ENCODE results near the gene SCARB1.

SCARB1 gene

DNA sequence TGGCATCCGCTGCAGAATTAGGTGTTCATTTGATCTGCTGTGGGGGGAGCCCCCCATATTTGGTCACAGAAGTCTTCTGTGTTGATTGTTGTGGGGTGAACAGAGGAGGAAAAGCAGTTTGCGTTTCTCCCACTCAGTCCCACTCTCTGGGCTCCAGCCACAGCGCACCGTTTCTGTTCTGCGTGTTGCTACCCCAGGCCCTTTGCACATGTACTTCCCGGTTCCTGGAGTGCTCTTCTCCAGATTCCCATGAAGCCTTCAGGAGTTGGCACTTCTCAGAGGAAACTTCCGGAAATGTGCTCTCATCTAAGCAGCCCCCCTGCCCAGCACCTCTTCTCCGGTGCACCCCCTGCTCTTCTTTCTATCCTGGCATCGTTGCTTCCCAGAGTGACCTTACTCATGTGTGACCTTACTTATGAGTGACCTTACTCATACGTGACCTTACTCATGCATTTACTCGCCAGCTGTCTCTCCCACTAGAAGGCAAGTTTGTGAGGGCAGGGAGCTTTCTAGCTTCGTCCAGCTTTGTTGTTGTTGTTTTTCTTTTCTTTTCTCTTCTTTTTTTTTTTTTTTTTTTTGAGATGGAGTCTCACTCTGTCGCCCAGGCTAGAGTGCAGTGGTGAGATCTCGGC is 93.7 kb downstream of the SCARB1 start:
- no peak for DNase-seq

DNA sequence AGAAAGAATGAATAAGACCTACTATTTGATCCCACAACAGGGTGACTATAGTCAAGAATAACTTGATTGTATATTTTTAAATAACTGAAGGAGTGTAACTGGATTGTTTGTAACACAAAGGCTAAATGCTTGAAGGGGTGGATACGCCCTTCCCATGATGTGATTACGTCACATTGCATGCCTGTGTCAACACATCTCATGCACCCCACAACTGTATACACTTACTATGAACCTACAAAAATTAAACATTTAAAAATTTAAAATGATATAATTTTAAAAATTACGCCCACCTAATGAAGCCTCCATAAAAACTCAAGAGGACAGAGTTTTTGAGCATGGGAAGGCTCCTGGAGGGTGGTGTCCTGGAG is 94.5 kb downstream of the SCARB1 start:
- no peak for DNase-seq

DNA sequence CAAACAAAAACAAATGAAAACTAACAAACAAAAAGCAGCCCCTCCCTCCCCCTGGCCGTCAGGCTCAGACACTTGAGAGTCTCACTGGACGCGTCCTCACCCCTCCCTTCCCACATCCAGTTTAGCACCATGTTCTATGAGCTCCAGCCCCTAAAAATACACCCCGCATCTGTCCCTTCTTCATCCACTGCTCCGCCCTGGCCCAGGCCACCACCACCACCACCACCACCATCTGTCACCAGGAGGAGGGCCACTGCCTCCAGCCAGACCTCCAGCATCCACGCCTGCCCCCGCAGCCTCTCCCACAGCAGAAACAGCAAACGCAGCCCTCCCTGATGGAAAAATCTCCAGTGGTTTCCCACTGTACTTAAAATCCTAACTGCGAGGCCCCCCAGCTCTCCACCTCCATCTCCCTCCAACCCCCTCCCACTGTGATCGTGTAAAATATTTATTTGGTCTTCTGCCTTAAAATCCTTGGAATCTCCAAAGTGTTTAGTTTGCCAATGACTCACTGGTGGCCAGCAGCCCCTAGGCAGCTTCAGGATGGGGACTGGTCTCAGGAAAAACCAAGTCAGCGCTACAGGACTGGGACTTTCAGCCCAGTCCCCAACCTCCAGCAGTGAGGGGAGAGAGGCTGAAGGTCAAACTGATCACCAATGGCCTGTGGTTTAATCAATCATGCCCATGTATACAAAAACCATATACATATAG is 95.1 kb downstream of the SCARB1 start:
- DNase-seq: no peak

DNA sequence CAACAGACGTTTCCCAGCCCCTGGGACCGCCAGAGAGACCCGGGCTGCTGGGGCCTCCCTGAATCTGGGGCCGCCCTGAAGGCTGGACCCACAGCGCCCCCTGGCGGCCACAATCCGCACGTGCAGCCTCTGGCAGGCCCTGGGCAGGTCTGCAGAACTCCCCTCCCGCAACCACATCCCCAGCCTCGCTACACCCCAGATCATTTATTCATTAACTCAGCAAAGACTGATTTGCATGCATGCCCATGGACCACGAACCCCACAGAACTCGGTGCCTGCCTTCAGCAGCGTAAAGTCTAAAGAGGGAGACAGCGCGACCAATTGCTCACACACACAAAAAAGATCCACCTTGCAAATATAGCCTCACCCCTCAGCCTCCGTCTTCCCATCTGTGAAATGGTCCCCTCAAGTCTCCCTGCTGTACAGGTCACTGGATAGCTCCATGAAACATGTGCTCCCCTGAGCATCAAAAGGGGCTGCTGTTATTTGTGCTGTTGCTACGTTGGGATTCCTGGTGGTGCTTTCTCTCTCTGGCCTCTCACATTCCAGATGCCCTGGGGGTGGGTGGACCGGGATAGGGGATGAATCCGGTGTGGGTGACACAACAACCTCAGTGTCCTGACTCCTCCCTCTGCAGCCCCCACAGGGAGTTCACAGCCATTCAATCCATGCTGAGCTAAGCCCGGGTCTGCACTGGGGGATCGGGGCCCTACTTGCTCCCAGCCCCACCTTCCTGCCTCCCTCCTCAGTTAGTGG is 96.4 kb downstream of the SCARB1 start:
- DNase-seq: peak; percentile 81

DNA sequence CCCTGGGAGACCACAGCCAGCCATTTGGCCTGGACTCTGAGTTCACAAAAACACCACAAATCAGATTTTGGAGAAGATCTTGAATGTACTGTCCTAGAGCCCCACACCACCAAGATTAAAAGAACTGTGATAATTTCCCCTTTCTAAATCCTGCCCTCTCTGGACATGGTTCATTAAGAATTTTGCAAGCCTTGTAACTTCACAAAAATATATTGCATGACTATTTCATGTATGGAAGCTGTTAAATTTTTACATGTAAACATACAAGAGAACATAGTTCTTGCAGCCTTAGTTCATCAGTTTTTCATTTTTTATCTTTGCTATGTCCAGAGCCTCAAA is 97.0 kb downstream of the SCARB1 start:
- no peak for DNase-seq

DNA sequence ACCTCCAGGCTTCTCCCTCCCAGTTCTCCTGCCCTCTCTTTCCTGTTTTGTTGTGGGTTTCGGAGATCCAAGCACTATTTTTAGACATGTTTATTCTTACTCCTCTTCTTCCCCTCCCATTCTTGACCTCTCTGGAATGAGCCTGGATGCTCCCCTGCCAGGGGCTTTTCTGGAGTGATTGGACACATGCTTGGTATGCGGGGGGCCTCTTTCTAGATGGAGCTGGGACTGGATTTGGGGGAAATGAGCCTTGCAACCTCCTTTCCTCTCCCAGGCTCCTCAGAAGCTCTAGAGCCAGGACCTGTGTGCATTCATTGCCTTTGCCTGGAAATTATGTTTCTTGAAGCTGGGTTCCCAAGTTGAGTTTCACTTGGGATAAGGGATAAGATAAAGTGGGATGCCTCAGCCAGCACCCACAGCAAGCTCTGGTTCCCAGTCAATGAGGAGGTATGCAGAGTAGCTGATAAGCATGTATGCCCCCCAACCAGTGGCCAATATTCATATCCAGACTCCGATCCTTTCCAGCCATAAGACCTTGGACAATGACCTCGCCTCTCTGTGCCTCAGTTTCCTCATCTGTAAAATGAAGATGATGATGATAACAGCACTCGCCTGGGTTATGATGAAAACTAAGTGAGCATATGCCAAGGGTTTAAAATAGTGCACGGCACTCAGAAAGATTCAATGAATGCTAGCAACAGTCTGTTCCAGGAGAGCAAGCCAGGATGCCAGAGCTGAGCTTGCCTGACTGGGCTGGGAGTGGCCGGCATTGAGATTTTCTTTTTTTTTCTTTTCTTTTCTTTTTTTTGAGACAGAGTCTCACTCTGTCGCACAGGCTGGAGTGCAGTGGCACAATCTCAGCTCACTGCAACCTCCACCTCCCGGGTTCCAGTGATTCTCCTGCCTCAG is 97.8 kb downstream of the SCARB1 start:
- DNase-seq: no peak

DNA sequence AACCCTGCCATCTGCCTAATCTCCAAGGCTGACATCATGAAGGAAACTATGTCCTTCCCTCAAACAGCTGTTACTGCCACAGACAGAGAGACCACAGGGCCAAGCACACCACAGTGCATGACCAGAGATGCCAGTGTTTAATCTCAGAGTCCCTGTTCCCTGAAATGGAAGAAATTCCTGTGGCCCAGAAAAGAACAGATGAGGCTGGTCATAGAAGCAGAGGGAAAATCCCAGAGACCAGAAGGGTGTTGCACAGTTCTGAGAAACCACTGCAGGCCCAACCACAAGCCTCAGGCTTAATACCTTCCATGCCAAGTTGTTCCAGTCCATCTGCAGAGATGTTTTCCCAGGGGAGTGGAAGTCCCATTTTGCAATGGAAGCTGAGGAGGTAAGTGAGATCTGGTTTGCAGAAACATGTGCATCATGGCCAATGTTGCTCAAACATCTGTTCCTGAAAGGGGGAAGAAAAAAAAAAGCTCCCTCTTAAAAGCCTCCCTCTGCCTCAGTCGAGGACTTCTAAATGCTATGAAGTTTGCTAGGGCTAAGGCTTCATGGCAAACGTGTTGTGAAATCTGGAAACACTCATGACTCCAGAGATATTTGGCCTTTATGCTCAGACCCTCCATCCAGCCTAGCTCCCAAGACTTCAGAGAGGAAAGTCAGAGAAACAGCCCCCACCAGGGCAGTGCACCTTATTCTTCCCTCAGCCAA is 98.6 kb downstream of the SCARB1 start:
- no peak for DNase-seq

DNA sequence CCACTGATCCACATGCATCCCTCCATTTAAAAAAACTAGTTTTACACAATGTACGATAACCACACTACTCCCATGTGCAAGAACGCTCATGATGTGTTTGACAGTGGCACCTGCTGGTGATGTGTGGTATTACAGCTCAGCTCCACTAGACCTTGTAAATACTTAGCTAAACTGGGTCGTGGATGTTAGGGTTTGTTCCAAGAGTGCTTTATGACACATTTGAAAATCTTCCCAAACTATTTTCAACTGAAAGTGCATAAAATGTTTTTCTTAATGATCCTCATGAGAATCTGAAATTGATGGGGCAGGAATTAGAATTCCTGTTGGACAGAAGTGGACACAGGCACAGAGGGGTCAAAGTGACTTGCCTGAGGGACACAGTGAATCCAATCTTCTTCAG is 99.2 kb downstream of the SCARB1 start:
- peak; percentile 31 for DNase-seq

DNA sequence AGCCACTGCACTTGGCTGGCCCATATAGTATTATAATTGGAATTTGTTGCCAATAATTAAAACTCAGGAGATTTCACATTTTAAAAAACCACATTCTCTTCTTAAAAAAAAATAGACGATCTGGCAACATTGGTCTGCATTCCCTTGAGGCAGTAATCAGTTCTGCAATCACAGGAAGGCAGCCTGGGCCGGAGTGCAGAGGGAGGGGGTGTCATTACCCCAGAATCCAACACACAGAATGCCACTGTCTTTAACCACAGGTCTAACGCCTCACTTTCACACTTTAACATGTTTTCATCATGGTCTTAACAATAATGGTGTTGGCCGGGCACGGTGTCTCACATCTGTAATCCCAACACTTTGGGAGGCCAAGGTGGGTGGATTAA is 100.1 kb downstream of the SCARB1 start:
- DNase-seq: no peak

DNA sequence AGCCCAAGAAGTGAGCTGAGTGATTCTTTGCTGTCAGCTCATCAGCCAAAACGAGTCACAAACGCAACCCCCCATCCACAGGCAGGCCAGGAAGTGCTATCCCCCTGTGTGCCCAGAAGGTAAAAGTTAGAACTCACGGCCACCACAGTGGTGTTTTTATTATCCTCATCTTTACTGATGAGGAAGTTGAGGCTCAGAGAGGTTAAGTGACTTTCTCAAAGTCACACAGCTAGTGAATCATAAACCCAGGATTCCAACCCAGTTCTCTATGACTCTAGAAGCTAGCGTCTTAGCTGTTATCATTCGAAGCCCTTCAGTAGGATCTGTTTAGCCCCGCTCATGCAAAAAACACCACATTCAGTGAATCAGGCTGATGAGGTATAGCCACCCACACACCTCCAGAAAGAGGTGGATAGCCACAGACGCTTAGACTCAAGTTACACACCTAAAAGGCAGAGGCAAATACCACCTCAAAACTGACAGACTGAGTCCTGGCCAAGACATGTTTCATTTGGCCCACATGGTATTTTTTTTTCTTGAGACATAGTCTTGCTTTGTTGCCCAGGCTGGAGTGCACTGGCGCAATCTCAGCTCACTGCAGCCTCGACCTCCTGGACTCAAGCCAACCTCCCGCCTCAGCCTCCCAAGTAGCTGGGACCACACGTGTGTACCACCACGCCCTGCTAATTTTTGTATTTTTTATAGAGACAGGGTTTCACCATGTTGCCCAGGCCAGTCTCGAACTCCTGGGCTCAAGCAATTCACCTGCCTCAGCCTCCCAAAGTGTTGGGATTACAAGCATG is 100.7 kb downstream of the SCARB1 start:
- DNase-seq: no peak

DNA sequence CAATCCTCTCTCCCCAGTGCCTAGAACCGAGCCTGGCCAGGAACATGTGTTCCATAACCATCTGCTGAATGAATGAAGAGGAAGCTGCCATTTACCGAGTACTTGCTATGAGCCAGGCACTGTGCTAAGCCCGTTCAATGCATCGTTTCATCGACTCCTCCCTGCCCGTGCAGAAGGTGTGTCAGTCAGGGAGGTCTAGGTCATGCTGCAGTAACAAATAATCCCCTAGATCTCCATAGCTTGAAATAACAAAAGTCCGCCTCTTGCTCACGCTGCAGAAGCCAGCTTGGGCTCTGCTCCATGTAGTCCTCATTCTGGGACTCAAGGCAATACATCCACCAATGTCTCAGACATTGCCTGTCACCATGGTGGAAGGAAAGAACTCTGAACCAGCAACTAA is 101.3 kb downstream of the SCARB1 start:
- DNase-seq: no peak

DNA sequence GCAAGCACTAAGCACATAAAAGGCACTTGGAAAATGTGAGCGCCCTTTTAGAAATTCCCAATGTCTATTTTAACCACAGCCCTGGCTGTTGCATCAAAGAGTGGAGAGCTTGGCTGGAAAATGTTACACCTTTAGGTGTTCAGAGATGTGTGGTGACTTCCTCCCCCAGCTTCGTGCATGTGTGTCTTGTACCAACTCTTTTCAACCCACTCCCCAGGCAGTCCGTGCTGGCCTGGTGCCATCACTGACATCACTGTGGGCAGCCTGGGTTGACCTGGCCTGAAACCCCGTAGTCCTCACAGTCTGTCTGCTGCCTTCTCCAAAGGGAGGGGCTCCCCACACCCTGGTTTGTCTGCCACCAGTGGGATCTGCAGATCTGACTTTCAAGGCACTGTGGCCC is 101.8 kb downstream of the SCARB1 start:
- DNase-seq: no peak

DNA sequence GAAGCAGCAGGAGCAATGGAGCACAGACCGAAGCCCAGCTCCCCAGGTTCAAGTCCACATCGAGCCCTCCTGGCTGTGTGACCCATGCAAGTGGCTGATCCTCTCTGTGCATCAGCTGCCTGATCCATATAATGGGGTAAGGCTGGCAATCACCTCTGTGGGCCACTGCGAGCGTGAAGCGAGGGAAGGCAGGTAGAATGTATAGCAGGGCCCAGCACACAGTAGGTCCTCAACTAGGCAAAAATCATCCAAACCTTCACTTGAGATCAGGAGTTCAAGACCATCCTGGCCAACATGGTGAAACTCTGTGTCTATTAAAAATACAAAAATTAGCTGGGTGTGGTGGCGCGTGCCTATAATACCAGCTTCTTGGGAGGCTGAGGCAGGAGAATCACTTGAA is 102.6 kb downstream of the SCARB1 start:
- DNase-seq: no peak

DNA sequence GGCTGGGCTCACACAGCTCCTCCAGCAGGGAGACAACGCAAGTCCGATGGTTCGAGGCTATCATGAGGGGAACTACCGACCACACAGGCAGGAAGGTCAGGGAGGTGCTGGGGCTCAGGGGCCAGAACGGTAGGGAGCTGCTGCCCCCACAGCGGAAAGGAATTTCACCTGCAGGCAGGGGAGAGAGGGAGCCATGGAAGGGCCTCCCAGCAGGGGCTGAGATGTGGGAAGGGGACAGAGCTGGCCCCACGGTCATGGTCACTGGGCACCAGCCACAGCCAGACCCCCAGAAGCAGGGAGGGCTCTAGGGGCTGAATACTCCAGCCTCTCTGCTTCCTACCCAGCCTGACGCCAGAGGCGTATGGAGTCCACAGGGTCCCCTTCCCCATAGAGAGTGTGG is 103.1 kb downstream of the SCARB1 start:
- DNase-seq: no peak

DNA sequence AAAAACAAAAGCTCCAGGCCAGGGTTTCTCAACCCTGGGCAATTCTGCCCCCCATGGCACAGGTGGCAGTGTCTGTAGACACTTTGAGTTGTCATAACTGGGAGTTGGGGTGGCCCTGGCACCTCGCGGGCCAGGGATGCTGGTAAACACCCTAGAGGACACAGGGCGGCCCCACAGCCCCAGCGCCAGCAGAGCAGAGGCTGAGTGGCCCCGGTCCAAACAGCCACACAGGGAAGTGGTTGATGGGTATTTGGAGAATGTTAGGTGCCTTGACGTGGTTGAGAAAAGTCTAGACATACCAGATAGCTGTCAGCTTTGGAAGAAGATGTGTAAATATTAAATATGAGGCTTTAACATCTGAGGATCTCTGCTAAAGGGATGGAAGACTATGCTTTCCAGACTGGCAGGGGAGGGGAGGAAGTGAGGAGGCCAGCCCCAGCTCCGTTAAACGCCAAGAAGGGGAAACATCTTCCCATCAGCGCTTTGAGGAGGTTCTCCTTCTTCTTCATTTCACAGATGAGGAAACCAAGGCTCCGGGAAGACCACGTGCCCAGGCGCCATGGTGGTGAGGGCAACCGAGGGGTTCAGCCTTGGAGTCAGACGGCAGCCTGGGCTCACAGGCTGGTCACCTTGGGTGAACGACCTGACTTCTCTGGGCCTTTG is 103.7 kb downstream of the SCARB1 start:
- no peak for DNase-seq

DNA sequence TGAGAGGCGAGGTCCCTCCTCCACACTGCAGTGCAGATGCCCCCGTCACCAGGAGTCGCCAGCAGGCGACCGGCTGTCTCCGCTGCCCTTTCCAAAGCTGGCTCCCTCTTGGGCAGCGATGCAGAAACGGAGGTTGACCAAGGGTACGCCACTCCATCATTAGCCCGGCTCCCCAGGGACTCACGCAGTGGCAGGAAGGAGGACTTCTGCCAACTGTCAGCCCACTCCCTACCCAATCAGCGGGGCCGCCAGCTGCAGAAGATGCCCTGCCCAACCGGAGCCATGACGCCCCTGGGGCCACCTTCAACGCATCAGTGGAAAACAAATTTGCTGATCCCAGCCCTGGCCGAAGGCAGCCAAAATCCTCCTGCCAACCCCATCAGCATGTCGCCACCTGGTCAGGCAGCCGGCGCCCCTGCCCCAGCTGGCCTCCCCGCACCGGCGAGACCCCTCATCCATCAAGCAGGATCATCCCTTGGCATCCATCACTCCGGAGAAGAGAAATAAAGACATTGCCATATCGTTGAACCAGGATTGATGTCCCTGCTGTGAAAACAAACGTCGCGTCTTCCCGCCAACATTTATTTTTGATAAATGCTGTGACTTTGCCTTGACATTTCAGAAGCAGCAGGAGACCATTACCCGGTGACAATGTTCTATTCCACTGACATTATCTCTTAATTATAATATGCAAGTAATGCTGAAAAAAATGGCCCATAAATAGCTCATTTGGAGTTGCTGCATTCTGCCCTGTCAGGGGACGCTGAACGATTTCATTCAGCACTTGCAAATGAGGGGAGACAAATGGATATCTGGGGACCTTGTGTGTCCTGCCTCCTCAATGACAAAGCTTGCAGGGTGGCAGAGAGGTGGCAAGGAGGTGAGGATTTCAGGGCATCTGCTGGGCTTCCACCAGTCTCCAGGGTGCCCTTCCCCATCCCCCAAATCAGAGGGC is 105.1 kb downstream of the SCARB1 start:
- DNase-seq: no peak

DNA sequence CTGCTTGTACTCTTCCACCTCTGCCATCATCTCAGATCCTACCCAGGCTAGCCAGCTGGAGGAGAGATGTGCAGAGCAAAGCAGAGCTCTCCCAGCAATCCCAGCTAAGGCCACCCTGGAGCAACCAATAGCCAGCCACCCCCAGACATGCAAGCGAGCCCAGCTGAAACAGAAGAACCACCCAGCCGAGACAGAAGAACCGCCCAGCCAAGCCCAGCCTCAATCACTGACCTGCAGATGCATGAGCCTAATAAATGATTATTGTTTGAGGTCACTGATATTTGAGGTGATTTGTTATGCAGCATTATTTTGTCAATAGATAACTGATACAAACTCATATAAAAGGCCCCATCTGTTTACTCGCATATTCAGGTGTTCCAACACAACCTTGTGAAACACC is 106.3 kb downstream of the SCARB1 start:
- DNase-seq: no peak

DNA sequence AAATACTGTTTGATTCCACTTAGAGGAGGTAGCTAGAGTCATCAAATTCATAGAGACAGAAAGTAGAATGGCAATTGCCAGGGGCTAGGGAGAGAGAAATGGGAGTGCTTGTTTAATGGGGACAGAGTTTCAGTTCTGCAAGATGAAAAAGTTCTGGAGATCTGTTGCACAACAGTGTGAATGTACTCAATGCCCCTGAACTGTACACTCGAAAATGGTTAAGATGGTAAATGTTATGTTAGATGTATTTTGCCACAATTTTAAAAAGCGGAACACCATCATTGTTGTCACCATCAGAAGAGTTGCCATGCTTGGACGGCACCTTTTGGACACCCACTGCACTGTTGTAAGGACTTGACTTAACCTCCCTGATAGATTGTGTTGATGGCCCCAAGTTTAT is 106.9 kb downstream of the SCARB1 start:
- DNase-seq: no peak

DNA sequence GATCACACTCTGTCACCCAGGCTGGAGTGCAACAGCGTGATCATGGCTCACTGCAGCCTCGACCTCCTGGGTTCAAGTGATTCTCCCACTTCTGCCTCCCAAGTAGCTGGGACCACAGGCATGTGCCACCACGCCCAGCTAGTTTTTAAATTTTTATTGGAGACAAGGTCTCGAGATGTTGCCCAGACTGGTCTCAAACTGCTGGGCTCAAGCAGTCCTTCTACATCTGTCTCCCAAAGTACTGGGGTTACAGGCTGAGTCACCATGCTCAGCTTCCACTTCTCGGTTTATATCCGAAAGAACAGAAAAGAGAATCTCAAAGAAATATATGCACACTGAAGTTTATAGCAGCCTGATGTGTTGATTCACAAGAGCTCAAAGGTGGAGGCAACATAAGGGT is 107.5 kb downstream of the SCARB1 start:
- DNase-seq: no peak

DNA sequence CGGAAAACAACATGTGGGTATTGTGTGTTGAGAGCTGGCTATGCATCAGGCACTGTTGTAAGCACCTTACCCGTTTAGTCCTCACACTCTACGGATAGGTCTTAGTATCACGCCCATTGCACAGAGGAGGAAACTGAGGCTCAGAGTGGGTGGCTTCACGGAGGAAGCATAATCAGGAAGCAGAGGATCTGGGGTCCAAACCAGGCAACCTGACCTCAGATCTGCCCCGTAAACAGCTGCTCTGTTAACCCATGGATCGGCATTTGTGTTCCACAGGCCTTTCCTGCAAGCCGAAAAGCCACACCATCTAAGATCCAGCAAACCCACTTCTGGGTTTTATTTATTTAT is 107.9 kb downstream of the SCARB1 start:
- no peak for DNase-seq

Measured in activated T-cell treated with anti-CD3 and anti-CD28 coated beads for 4 hours (primary cell).